RWPE1 (cell line): ENCODE data around the gene HDAC6.

Experiments used
- CTCF ChIA-PET: fragments of 350-600 bp; sonication (Branson Sonifier 250); formaldehyde crosslinking; extraction: SDS; loops from one replicate; lab custom pipeline; 2021; lab: Yijun Ruan, JAX
- POLR2A ChIA-PET: fragments of 400-600 bp; formaldehyde crosslinking; extraction: SDS; loops from one replicate; lab custom pipeline; 2020; ENCODE audit warnings: antibody characterized with exemption; ENCODE audit not compliant: low non-redundant PET; lab: Yijun Ruan, JAX
- DNase-seq: peaks from one replicate; pipeline ENCODE4 v3.0.0; 2012; ENCODE audit warnings: low spot score
- H3K27ac ChIP-seq: fragments of 450-650 bp; 2 replicates; pipeline ENCODE4 v1.5.1; 2017
- TF ChIP-seq, protein P1 (sequence below): fragments of 450-650 bp; conservative IDR thresholded peaks from 2 replicates; pipeline ENCODE4 v1.5.1; 2017; ENCODE audit warnings: low read depth, mild to moderate bottlenecking

Gene HDAC6

DNA sequence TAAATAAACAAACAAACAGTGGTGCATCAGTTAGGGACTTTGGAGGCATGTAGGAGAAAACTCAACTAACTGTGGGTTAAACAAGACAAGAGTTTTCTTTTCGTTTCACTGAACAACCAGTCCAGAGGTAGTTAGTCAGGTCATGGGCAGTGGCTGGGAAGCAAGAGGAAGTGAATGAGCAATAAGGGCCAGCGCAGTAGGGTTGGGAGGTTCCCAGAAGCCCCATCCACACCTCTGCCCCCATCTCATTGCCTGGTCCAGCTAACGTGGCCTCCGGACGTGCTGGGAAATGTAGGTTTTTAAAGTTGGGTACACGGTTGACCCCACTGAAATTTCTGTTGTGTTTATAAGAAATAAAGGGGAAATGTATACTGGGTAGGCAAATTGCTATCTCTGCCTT is 31.6 kb upstream of the HDAC6 start:
- ChIA-PET CTCF (no interaction called here), POLR2A (no interaction called here)
- TF ChIP-seq, protein P1, sequence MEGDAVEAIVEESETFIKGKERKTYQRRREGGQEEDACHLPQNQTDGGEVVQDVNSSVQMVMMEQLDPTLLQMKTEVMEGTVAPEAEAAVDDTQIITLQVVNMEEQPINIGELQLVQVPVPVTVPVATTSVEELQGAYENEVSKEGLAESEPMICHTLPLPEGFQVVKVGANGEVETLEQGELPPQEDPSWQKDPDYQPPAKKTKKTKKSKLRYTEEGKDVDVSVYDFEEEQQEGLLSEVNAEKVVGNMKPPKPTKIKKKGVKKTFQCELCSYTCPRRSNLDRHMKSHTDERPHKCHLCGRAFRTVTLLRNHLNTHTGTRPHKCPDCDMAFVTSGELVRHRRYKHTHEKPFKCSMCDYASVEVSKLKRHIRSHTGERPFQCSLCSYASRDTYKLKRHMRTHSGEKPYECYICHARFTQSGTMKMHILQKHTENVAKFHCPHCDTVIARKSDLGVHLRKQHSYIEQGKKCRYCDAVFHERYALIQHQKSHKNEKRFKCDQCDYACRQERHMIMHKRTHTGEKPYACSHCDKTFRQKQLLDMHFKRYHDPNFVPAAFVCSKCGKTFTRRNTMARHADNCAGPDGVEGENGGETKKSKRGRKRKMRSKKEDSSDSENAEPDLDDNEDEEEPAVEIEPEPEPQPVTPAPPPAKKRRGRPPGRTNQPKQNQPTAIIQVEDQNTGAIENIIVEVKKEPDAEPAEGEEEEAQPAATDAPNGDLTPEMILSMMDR = no peak
- H3K27ac ChIP-seq = no peak overlapping the region
- no peak for DNase-seq

DNA sequence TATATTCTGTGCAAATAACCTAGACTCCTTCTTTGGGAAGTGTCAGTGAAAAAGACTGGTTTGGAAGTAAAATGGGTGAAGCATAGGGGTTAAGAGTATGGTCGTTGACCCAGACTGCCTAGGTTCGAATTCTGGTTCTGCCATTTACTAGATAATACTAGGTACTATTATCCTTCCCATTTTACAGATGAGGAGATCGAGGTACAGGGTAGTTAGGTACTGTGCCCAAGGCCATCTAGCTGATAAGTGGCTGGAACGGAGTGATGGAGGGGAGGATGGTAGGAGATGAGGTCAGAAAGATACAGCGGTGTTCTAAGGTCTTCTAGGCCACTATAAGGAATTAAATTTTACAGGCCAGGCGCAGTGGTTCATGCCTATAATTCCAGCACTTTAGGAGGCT is 29.3 kb upstream of the HDAC6 start:
- DNase-seq = no peak
- ChIA-PET POLR2A (no interaction called here), CTCF (no interaction called here)
- TF ChIP-seq, protein P1 = no peak
- no peak overlapping the region for H3K27ac ChIP-seq

DNA sequence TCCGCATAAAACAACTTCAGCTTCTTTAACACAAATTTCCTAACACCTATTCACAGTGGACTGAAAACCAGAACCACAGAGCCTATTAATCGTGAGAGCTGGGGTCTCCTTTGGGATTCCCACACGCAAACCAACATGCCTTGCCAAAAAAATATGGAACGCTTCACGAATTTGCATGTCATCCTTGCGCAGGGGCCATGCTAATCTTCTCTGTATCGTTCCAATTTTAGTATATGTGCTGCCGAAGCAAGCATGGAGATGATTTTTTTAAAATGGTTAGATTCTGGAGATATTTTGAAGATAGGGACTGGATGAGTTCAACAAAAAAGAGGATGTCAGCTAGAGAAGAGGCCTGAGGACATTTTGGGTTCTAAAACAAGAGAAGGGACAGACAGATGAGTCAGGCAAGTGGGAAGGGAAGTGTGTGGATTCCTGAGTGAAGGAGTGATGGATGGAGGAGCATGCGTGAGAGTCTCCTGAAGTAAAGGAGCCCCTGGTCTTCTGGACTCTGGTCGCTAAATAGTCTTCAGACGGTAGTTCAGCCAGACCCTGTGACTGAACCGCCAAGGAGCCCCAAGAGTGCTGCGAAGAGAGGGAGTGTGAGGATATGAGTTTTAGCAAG is 24.9 kb upstream of the HDAC6 start:
- TF ChIP-seq, protein P1 = no peak
- H3K27ac ChIP-seq = no peak overlapping the region
- POLR2A ChIA-PET = no interaction called here
- no peak for DNase-seq
- CTCF ChIA-PET = no interaction called here

DNA sequence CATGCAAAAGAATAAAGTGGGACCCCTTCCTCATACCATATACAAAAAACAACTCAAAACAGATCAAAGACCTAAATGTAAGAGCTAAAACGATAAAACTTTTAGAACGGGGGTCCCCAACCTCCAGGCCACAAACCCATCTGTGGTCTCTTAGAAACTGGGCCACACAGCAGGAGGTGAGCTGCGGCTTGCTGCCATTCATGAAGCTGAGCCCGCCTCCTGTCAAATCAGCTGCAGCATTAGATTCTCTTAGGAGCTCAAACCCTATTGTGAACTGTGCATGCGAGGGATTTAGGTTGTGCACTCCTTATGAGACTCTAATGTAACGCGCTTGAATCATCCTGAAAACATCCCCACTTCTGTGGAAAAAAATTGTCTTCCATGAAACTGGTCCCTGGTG is 22.5 kb upstream of the HDAC6 start:
- ChIA-PET POLR2A (no interaction called here), CTCF (no interaction called here)
- TF ChIP-seq, protein P1 = no peak
- DNase-seq = no peak
- no peak overlapping the region for H3K27ac ChIP-seq

DNA sequence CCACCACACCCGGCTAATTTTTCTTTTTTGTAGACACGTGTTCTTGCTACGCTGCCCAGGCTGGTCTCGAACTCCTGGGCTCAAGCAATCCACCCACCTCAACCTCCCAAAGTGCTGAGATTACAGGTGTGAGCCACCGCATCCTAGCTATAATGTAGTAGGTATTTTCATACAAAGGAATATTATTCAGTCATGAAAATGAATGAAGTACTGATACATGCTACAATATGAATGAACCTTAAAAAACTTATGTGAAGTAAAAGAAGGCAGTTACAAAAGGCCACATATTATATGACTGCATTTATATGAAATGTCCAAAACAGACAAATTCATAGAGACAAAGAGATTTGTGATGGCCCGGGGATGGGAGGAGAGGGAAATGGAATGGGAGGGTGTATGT is 20.2 kb upstream of the HDAC6 start:
- ChIA-PET CTCF (no interaction called here), POLR2A (no interaction called here)
- TF ChIP-seq, protein P1 = no peak
- H3K27ac ChIP-seq = no peak overlapping the region
- no peak for DNase-seq

DNA sequence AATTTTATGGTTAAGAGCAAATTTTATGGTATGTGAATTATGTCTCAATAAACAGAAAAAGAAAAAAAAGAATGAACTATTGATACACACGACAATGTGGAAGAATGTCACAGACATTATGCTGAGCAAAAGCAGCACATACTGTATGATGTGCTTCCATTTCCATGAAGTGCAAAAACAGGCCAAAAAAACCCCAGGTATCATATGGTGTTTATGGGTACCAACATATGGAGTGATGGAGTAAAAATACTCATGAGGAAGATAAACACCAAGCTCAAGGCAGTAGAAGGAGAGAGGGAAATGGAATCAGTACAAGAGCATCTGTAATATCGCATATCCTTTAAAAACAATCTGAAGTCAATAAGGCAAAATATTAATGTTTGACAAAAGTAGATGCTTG is 19.7 kb upstream of the HDAC6 start:
- CTCF ChIA-PET = no interaction called here
- POLR2A ChIA-PET = no interaction called here
- DNase-seq = no peak
- TF ChIP-seq, protein P1 = no peak
- H3K27ac ChIP-seq = no peak overlapping the region
